HT-29 (cell line): ENCODE measurements around the gene KDM5A. TPM values are rescaled to one million over a fixed set of nuclear protein-coding genes. Genes with fewer than 3 reads are reported as not detected.
"Not testable (repeated sequence)": the region's sequence is repeated elsewhere in the genome, so short reads cannot be mapped to it uniquely, and the experiment has no call there.

Source experiments
- DNase-seq: peaks from one replicate; pipeline ENCODE4 v3.0.0-alpha.2; 2015; ENCODE audit warnings: low spot score
- total RNA-seq: library from RNA; depleted of rRNA; stranded (reverse); fragments of >200 nt; shearing (Covaris generic); gene quantifications from 2 replicates; pipeline ENCODE4 v1.2.3, GENCODE V29; 2014; rRNA removed

The KDM5A gene
- total RNA-seq = 24.5 and 31.6 TPM in 2 replicates

GRCh38 chr12:389142-390096 is at the start of gene KDM5A:
Gene KDM5A (minus strand): TSS chr12:389320. CDS start chr12:389091, 229 bp downstream.
- peak; percentile 93 for DNase-seq

DNA sequence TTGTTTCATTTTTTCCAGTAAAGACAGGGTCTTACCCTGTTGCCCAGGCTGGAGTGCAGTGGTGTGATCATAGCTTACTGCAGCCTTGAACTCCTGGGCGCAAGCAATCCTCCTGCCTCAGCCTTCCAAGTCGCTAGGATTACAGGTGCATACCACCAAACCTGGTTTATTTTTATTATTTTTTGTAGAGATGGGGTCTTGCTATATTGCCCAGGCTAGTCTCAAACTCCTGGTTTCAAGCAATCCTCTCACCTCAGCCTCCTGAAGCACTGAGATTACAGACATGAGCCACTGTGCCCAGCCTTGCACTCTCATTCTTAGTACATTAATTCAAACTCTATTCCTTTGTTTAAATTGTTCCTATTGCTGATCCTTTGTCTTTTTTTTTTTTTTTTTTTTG is 46.6 kb upstream of the KDM5A start:
- not testable (repeated sequence) for DNase-seq

GRCh38 chr12:422526-422925 is 33.4 kb upstream of the KDM5A start:
- DNase-seq = no peak

DNA sequence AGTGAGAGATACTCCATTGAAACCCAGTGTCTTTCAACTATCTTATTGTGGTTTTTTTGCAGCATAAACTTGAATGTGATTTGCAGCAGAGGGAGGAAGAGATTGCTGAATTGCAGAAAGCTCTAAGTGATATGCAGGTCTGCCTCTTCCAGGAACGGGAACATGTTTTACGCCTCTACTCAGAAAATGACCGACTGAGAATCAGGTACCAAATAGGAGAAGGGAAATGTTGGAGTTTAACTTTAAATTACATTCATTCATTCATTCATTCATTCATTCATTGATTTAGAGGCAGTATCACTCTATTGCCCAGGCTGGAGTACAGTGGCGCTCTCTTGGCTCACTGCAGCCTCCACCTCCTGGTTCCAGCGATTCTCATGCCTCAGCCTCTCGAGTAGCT is 29.3 kb upstream of the KDM5A start:
- no peak for DNase-seq

DNA sequence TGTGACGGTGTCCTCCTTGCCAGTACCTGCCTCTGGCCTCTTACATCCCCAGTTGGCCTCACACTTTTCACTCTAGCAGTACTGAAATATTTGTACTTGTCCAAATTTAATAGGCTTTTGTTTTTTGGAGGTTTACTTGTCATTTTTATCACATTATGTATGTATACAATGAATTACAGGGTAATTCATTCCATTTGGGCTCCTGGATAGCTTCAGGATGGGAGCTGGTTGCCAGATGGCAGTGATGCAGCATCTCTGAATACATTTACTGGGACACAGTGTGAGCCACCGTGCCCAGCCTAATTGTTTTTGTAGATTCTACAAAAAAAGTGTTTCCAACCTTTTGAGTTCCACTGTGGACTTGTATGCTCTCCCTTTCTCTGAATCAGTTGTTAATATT is 25.7 kb upstream of the KDM5A start:
- no peak for DNase-seq

GRCh38 chr12:402029-402389 is 12.9 kb upstream of the KDM5A start:
- DNase-seq = peak; percentile 65

- peak; percentile 93 for DNase-seq
Measured at GRCh38 chr12:401235-402028, 12.3 kb upstream of the KDM5A start, which contains the start of gene CCDC77. Gene CCDC77 (plus strand): TSS chr12:401644. CDS start chr12:409384, 7,740 bp downstream.

DNA sequence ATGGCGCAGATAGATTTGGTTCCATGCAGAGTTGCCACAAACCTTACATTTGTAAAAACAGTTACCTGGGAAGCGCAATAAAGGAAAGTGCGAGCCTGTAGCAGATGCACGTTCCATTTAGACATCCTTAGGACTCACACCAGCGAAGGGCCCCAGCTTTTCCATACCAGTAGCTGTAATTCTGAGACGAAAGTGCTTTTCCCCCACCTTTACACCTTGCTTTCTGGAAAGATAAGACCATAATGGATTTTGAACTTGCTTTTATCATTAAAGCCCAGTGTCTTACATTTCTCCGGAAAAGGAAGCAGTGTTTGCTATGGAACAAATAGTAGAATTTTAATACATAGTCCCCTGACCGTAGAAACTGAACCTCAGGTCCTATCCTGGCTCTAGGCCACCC is 11.7 kb upstream of the KDM5A start:
- DNase-seq = no peak

DNA sequence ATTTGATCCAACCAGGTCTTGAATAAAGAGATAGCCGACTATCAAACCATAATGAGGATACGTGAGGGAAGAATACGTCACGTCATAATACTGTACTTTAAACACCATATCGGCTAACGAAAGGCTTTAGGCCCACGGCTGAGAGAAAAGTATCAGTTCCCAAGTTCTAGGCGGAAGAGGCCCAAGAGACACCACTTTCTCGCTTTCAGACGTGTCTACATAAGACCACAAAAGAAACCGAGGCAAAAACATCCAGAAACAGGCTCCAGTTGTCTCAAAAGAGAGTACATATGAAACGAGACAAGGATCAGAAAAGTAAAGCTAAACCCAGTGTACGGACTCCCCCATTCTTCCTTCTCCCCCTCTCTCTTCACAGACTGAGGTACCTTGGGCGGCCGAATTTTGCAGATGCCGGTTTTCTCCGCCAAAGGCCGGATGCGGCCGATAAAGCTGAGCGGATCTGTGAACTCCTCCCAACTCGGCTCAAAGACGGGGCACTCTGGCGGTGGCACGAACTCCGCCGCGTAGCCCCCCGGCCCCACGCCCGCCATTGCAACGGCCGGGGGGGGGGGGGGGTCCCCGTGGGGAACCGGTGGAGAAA is 479 bp downstream of the KDM5A start:
- DNase-seq = peak; percentile 43

GRCh38 chr12:388012-388411 is 1.1 kb downstream of the KDM5A start:
- DNase-seq = peak; percentile 19

DNA sequence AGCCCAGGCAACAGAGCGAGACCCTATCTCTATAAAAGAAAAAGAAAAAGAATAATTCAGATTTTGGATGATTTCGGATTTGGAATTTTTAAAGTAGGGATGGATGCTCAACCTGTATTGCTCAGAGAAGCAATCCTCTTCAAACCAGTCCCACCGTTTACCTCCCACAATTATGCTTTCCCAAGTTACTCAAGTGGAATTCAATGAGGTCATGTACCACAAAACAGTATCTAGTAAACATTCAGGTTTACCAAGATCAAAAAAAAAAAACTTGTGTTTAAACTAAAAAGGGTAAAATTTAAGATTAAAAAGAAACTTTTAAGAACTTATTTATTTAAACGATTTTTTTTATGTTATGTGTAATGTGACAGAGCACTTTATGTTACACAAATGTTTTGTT is 2.5 kb downstream of the KDM5A start:
- no peak for DNase-seq

- not testable (repeated sequence) for DNase-seq
Measured at GRCh38 chr12:370739-371485, 18.2 kb downstream of the KDM5A start.

DNA sequence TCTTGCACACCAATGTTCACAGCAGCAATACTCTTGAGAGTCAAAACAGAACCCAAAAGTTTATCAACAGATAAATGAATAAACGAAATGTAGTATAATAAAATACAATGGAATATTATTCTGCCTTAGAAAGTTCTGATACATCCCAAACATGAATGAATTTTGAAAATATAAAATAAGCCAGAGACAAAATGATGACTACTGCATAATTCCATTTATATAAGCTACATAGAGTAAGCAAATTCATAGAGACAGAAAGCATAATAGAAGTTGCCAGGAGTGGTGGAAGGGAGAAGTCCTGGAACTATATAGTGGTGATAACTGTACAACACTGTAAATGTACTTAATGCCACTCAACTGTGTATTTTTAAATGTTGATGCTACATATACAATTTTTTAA is 21.1 kb downstream of the KDM5A start:
- no peak for DNase-seq

DNA sequence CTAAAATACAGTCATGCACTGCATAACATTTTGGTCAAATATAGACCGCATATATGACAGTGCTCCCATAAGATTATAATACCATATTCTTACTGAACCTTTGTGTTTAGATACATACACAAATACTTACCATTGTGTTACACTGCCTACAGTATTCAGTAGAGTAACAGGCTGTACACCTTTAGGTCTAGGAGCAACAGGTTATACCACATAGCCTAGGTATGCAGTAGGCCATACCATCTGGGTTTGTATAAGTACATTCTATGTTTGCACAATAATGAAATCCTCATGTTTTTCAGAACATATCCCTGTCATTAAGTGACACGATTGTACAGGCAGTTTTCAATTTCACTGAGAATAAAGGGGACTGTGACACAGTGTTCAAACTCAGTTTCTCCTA is 22.3 kb downstream of the KDM5A start:
- DNase-seq = no peak

GRCh38 chr12:359091-359490 is 30.0 kb downstream of the KDM5A start:
- DNase-seq = no peak

DNA sequence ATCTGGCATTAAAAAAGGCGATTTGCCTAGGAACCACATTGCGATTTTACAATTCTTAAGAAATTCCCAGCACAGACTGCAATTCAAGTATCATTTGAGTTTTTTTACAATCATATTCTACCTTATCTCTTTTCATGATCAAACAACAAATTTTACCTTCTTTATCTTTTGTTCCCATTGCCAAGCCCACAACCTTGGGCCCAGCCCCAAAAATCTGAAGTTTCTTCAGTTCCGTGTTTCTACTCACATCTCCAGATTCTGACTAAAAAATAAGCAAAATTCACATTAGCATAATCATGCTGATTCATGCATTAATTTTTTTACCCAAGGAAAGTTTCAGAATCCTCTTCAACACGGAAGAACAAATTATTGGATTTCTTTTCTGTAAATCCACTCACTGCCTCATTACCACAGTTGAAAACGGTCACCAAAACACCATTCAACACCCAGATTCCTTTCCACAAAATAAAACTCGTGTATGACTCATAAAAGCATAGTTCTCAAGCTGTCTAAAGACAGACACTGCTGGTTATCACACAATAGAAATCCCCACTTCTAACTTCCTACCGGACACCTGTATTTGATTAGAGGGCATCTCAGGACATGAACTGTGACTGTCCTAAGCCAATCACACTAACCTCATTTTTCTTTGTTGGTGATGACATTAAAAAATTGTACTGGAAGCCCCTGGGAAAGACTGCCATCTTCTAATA is 32.7 kb downstream of the KDM5A start:
- no peak for DNase-seq

DNA sequence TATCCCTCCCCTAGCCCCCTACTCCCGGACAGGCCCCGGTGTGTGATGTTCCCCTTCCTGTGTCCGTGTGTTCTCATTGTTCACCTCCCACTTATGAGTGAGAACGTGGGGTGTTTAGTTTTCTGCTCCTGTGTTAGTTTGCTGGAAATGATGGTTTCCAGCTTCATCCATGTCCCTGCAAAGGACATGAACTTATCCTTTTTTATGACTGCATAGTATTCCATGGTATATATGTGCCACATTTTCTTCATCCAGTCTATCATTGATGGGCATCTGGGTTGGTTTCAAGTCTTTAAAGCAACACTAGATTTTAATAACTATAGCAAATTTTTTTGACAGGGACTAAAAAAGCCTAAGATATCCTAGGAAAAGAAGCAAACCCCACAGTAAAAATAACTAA is 37.9 kb downstream of the KDM5A start:
- not testable (repeated sequence) for DNase-seq

GRCh38 chr12:349625-350024 is 39.5 kb downstream of the KDM5A start:
- DNase-seq = not testable (repeated sequence)

DNA sequence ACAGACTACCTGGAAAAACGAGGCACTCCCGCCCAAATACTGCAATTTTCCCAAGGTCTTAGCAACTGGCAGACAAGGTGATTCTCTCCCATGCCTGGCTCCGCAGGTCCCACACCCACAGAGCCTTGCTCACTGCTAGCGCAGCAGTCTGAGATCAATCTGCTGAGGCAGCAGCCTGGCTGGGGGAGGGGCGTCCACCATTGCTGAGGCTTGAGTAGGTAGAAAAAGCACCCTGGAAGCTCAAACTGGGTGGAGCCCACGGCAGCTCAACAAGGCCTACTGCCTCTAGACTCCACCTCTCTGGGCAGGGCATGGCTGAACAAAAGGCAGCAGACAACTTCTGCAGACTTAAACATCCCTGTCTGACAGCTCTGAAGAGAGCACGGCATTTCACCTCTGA is 46.1 kb downstream of the KDM5A start:
- DNase-seq = not testable (repeated sequence)

DNA sequence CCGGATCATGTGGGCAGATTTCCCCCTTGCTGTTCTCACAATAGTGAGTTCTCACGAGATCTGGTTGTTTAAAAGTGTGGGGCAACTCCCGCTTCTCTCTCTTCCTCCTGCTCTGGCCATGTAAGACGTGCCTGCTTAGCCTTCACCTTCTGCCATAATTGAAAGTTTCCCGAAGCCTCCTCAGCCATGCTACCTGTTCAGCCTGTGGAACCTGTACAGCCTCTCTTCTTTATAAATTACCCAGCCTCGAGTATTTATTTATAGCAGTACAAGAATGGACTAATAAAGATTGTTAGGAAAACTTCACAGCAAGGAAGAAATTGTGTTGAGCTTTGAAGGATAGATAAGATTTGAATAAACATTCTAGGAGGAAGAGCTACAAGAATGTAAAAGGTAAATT is 52.1 kb downstream of the KDM5A start:
- no peak for DNase-seq

- no peak for DNase-seq
Measured at GRCh38 chr12:334125-334524, 55.0 kb downstream of the KDM5A start.
